Transverse colon (tissue), 4 donors: Measurements from ENCODE around the gene CDHR1. TPM values are rescaled to one million over a fixed set of nuclear protein-coding genes. Genes with fewer than 3 reads are reported as not detected.

Experiments used
- DNase-seq: peaks from one replicate; pipeline ENCODE4 v3.0.0-alpha.2; 2019
- H3K27ac ChIP-seq, 4 donors: fragments of 200-600 bp; sonication (generic); 2 replicates each; pipeline ENCODE4 v1.5.1; 2016 to 2018; ENCODE audit warnings: inconsistent platforms in 4 of 4
- H3K27me3 ChIP-seq: fragments of 200-600 bp; sonication (generic); 2 replicates; pipeline ENCODE4 v1.5.1; 2017; ENCODE audit warnings: inconsistent platforms
- H3K36me3 ChIP-seq, 4 donors: fragments of 200-600 bp; sonication (generic); 2 replicates each; pipeline ENCODE4 v1.5.1; 2017 to 2019; ENCODE audit warnings: inconsistent platforms in 4 of 4
- H3K4me1 ChIP-seq, 4 donors: fragments of 200-600 bp; sonication (generic); 2 replicates each; pipeline ENCODE4 v1.5.1; 2017 to 2020; ENCODE audit warnings: inconsistent platforms in 4 of 4
- H3K4me3 ChIP-seq, 4 donors: fragments of 200-600 bp; sonication (generic); 1 replicate in 1 of 4; 2 replicates in 3 of 4; pipeline versions ENCODE4 v1.5.1 to v1.6.1; 2017 to 2019; ENCODE audit warnings: inconsistent platforms in 4 of 4
- H3K9me3 ChIP-seq, 2 donors: fragments of 200-600 bp; sonication (generic); 2 replicates each; pipeline ENCODE4 v1.5.1; 2017 to 2019; ENCODE audit warnings: inconsistent platforms in 2 of 2
- EP300 ChIP-seq: sonication (generic); formaldehyde crosslinking; IDR thresholded peaks from one replicate; pipeline ENCODE4 v1.6.1; 2017; ENCODE audit warnings: antibody characterized with exemption, low read depth
- POLR2A ChIP-seq: fragments of 450-650 bp; IDR thresholded peaks from one replicate; pipeline ENCODE4 v1.6.1; 2016; ENCODE audit warnings: antibody characterized with exemption, mild to moderate bottlenecking, moderate library complexity
- POLR2AphosphoS5 ChIP-seq, 3 donors: sonication (generic); formaldehyde crosslinking; IDR thresholded peaks; one replicate each; pipeline ENCODE4 v1.6.1; 2016; ENCODE audit warnings: antibody characterized with exemption in 3 of 3
- WGBS, 2 donors: methylation state at CpG; one replicate each; pipeline ENCODE4 v1.1.5; 2018; ENCODE audit warnings: low coverage in 1 of 2; 5-methylcytosine and 5-hydroxymethylcytosine counted together
- in situ Hi-C, 4 donors: fragments of 200-750 bp; cut with MboI; loops; one replicate each; pipeline versions ENCODE4 v1.15.0 to v1.15.1; 2017; ENCODE audit warnings: low sequenced_read_pairs in 3 of 4, low pct_ligation_motif_present in 1 of 4, low pct_unique_long_range_greater_than_20kb in 1 of 4
- intact Hi-C: fragments of 100-400 bp; cut with DNase I; formaldehyde crosslinking; loops from one replicate; pipeline ENCODE4 v1.15.1; 2023; ENCODE audit warnings: low total_unique reads
- total RNA-seq, 4 donors: library from RNA; depleted of rRNA; stranded (reverse); fragments of >200 nt; gene quantifications; one replicate each; pipeline ENCODE4 v1.1.0, GENCODE V29; 2016
- TF ChIP-seq, protein P1 (sequence below), 5 experiments: fragments of 200-600 bp in 3 of 5; fragments of 450-650 bp in 2 of 5; sonication (generic) in 3 of 5; IDR thresholded peaks; 1 replicate in 2 of 5; 2 replicates in 3 of 5; pipeline ENCODE4 v1.5.1; 2016 to 2017; ENCODE audit warnings: antibody characterized with exemption in 5 of 5, inconsistent platforms in 3 of 5, mild to moderate bottlenecking in 2 of 5, moderate library complexity in 1 of 5

The CDHR1 gene
- total RNA-seq, 4 donors from 2014 or later: 42.1 to 110 (median 75.5) TPM

- H3K4me3 ChIP-seq: no peak overlapping the region
- H3K4me1 ChIP-seq: peaks cover 0 to 27% (median 10%) of the 10 kb centered on the region in 4 donors
- TF ChIP-seq, protein P1, sequence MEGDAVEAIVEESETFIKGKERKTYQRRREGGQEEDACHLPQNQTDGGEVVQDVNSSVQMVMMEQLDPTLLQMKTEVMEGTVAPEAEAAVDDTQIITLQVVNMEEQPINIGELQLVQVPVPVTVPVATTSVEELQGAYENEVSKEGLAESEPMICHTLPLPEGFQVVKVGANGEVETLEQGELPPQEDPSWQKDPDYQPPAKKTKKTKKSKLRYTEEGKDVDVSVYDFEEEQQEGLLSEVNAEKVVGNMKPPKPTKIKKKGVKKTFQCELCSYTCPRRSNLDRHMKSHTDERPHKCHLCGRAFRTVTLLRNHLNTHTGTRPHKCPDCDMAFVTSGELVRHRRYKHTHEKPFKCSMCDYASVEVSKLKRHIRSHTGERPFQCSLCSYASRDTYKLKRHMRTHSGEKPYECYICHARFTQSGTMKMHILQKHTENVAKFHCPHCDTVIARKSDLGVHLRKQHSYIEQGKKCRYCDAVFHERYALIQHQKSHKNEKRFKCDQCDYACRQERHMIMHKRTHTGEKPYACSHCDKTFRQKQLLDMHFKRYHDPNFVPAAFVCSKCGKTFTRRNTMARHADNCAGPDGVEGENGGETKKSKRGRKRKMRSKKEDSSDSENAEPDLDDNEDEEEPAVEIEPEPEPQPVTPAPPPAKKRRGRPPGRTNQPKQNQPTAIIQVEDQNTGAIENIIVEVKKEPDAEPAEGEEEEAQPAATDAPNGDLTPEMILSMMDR (IDR thresholded peaks at IDR 0.05): no peak
- no peak for TF ChIP-seq EP300
- TF ChIP-seq POLR2A: no peak
- TF ChIP-seq POLR2AphosphoS5 (IDR thresholded peaks at IDR 0.05): no peak
- H3K27ac ChIP-seq: no peak overlapping the region
- H3K36me3 ChIP-seq: no peaks in the 10 kb centered on the region
- WGBS, 2 donors: 96% methylated on average over 5 of the region's 5 CpGs; no CpG with 5 or more reads in 1 of the 2 donors
- in situ Hi-C loops (no loop called here), intact Hi-C loops (no loop called here)
- H3K27me3 ChIP-seq: no peaks in the 10 kb centered on the region
- no peaks in the 10 kb centered on the region for H3K9me3 ChIP-seq
- no peak for DNase-seq
These were observed 12.7 kb upstream of the CDHR1 start for GRCh38 chr10:84181631-84182030.

DNA sequence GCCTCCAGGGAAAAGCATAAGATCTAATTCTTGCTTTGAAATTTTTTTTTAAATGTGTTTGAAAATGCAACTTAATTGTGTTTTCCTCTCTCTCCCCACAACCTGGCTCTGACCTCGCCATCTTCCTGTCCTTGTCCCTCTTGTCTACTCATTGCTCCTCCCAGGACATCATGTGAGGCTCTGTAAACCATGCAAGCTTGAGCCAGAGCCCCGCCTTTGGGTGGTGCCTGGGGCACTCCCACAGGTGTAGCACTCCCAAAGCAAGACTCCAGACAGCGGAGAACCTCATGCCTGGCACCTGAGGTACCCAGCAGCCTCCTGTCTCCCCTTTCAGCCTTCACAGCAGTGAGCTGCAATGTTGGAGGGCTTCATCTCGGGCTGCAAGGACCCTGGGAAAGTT lies 9.8 kb upstream of the CDHR1 start:
- intact Hi-C loops: no loop called here
- peak overlapping the region in 3 of 4 donors; percentile 14 to 39 (median 24) for H3K27ac ChIP-seq
- H3K9me3 ChIP-seq: no peaks in the 10 kb centered on the region
- in situ Hi-C loops: no loop called here
- peak; percentile 77 for DNase-seq
- no peak for TF ChIP-seq POLR2AphosphoS5 (IDR thresholded peaks at IDR 0.05)
- TF ChIP-seq, protein P1 (IDR thresholded peaks at IDR 0.05): no peak
- TF ChIP-seq POLR2A: no peak
- TF ChIP-seq EP300: no peak
- no peaks in the 10 kb centered on the region for H3K36me3 ChIP-seq
- no peak overlapping the region for H3K4me3 ChIP-seq
- no peaks in the 10 kb centered on the region for H3K27me3 ChIP-seq
- H3K4me1 ChIP-seq: peaks cover 0 to 24% (median 8%) of the 10 kb centered on the region in 4 donors
- 40 to 71% methylated on average over 1 to 4 of the region's 4 CpGs for WGBS, 2 donors

- TF ChIP-seq POLR2AphosphoS5 (IDR thresholded peaks at IDR 0.05) (no peak), EP300 (no peak), POLR2A (no peak)
- TF ChIP-seq, protein P1 (IDR thresholded peaks at IDR 0.05): no peak
- H3K36me3 ChIP-seq: no peaks in the 10 kb centered on the region
- DNase-seq: no peak
- 75% methylated on average over 11 of the region's 11 CpGs; no CpG with 5 or more reads in 1 of the 2 donors for WGBS, 2 donors
- H3K9me3 ChIP-seq: no peaks in the 10 kb centered on the region
- intact Hi-C loops: no loop called here
- peak overlapping the region in 1 of 4 donors; percentile 34 for H3K27ac ChIP-seq
- in situ Hi-C loops: no loop called here
- no peaks in the 10 kb centered on the region for H3K27me3 ChIP-seq
- peaks cover 0 to 23% (median 8%) of the 10 kb centered on the region in 4 donors for H3K4me1 ChIP-seq
- no peak overlapping the region for H3K4me3 ChIP-seq
These were observed 8.7 kb upstream of the CDHR1 start for GRCh38 chr10:84185526-84186175.

DNA sequence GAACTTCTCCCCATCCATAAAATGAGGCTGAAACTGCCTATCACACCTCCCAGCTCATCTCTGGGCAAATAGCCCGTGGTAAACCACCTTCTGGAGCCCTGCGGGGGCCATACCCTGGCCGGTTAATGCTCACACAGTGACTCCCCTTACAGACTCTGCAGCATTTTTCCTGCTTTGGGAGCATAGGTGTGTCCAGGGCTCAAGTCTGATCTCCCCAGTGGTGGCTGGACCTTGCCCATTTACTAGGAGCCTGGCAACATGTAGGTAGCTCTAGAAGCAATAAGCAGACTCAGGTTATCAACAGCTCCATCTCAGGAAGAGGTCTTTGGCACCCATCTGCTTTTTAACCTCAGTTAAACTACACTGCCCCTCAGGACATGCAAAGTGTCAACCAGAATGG lies 5.5 kb upstream of the CDHR1 start:
- intact Hi-C loops (no loop called here), in situ Hi-C loops (no loop called here)
- peak overlapping the region in 3 of 4 donors; percentile 33 to 53 (median 50) for H3K27ac ChIP-seq
- H3K4me3 ChIP-seq: no peak overlapping the region
- no peaks in the 10 kb centered on the region for H3K36me3 ChIP-seq
- peaks cover 6% of the 10 kb centered on the region for H3K27me3 ChIP-seq
- no peaks in the 10 kb centered on the region for H3K9me3 ChIP-seq
- TF ChIP-seq POLR2A (peak; percentile 17), EP300 (no peak)
- TF ChIP-seq, protein P1 (IDR thresholded peaks at IDR 0.05): no peak
- H3K4me1 ChIP-seq: peaks cover 0 to 21% (median 9%) of the 10 kb centered on the region in 4 donors
- peak; percentile 59 for DNase-seq
- WGBS, 2 donors: 65% methylated on average over 3 of the region's 3 CpGs; no CpG with 5 or more reads in 1 of the 2 donors
